GM18861 (cell line): Measurements from ENCODE around the gene DEFB132.

ENCODE experiments used
- ATAC-seq: cut with Tn5 transposase; IDR thresholded peaks from one replicate; pipeline ENCODE4 v1.9.1; 2021; ENCODE audit not compliant: unreplicated experiment

The DEFB132 gene

GRCh38 chr20:297098-297924, 39.8 kb downstream of the DEFB132 start, which contains the start of gene ZCCHC3:
Gene ZCCHC3, plus strand, starts transcription at chr20:297570. Its CDS starts 17 bp downstream, at chr20:297587.
- peak; percentile 67 for ATAC-seq

GRCh38 chr20:297925-298775, 40.6 kb downstream of the DEFB132 start:
- ATAC-seq, result peak; percentile 15

GRCh38 chr20:298776-299391, 41.4 kb downstream of the DEFB132 start:
- ATAC-seq, result no peak

- ATAC-seq, result no peak
Measured at GRCh38 chr20:300345-300990, 42.9 kb downstream of the DEFB132 start.

GRCh38 chr20:301886-302848, 44.6 kb downstream of the DEFB132 start:
- ATAC-seq, result no peak

- ATAC-seq, result no peak
Measured at GRCh38 chr20:305745-306144, 48.2 kb downstream of the DEFB132 start.

- ATAC-seq, result no peak
Measured at GRCh38 chr20:308427-309038, 51.0 kb downstream of the DEFB132 start.

GRCh38 chr20:309306-309840, 51.8 kb downstream of the DEFB132 start:
- ATAC-seq, result no peak

- ATAC-seq, result peak; percentile 95
Measured at GRCh38 chr20:309841-310644, 52.5 kb downstream of the DEFB132 start.

GRCh38 chr20:310645-311044, 53.1 kb downstream of the DEFB132 start:
- no peak for ATAC-seq
